Activated CD4-positive, alpha-beta memory T cell treated with anti-CD3 and anti-CD28 coated beads for 36 hours (primary cell): ENCODE results near the gene SNUPN. TPM values are rescaled to one million over a fixed set of nuclear protein-coding genes. Genes with fewer than 3 reads are reported as not detected.
A peak's percentile ranks its signal among the peaks of the same experiment; 100 is the strongest.

Experiments used
- CTCF ChIA-PET: fragments of 350-600 bp; sonication (Branson Sonifier 250); formaldehyde crosslinking; loops from one replicate; lab custom pipeline; 2021; ENCODE audit warnings: antibody characterized with exemption, inconsistent platforms; lab: Charles Lee
- POLR2A ChIA-PET: fragments of 350-600 bp; sonication (Branson Sonifier 250); formaldehyde crosslinking; loops from one replicate; lab custom pipeline; 2021; ENCODE audit warnings: antibody characterized with exemption; lab: Charles Lee
- DNase-seq: peaks from one replicate; pipeline ENCODE4 v3.0.0-alpha.2; 2020
- H3K27ac Mint-ChIP-seq: one replicate; pipeline ENCODE4 v1.8.0; 2021; ENCODE audit warnings: mixed read lengths
- H3K27me3 Mint-ChIP-seq: one replicate; pipeline ENCODE4 v1.8.0; 2021; ENCODE audit warnings: mixed read lengths
- H3K36me3 Mint-ChIP-seq: one replicate; pipeline ENCODE4 v1.8.0; 2021; ENCODE audit warnings: mixed read lengths
- H3K4me1 Mint-ChIP-seq: one replicate; pipeline ENCODE4 v1.8.0; 2021; ENCODE audit warnings: low read depth, mixed read lengths
- H3K4me3 Mint-ChIP-seq: one replicate; pipeline ENCODE4 v1.8.0; 2021; ENCODE audit warnings: mild to moderate bottlenecking, mixed read lengths
- H3K9me3 Mint-ChIP-seq: one replicate; pipeline ENCODE4 v1.8.0; 2021; ENCODE audit warnings: mixed read lengths
- intact Hi-C: fragments of 100-400 bp; cut with micrococcal nuclease; formaldehyde crosslinking; loops from one replicate; pipeline ENCODE4 v1.15.1; 2023
- total RNA-seq, 2 experiments: library from RNA; stranded (reverse); gene quantifications; one replicate each; pipeline ENCODE4 v1.2.3, GENCODE V29; 2021

SNUPN gene
- total RNA-seq, result 10 to 100 TPM; 33.4 to 34.2 TPM

DNA sequence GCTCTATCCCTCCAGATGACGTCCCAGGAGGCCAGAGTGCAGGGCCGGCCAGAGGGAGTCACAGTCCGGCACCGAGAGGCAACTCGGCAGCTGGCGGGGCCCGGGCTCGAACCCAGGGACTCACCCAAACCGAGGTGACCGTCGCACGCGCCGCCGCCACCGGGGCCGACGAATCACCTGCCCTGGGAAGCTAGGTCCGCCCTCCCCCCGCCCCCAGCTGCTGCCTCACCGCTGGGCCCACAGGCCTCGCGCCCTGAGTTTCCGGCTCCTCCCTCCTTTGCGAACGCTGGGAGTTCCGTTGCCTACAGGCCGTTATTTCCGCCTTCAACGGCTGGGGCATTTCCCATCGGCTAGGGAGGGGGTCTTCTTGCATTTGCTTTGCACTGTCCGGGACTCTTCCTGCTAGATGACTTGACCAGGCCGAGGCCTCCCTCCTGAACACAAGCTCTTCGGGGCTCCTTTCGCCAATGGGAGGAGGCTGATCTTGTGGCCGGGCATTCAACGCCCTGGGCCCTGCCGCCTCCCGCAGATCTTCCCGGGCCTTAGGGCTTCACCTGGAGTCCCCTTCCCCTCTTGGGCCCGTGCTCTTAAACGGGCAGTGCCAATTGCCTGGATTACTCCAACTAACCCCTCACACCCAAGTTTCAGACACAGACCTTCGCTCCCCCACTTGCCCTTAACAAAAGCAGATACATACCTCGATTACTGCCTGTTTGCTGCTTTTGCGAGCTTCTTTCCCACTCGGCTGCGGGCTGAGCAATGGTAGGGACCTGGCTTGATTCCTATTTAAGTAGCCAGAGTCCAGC lies at the start of gene SNUPN:
Gene SNUPN, minus strand, starts transcription at position 184 of the 806 bp plus-strand sequence. CDS start 4,674 bp downstream, outside the sequence.
- no peaks in the 10 kb centered on the region for H3K9me3 Mint-ChIP-seq
- CTCF ChIA-PET, result interaction anchor here (1.2 to 3.6 kb wide), 5 partner anchors 14 to 258 kb away, joined by 3 to 31 read pairs (median 13); partner anchors contain the start of genes IMP3 and MAN2C1

DNA sequence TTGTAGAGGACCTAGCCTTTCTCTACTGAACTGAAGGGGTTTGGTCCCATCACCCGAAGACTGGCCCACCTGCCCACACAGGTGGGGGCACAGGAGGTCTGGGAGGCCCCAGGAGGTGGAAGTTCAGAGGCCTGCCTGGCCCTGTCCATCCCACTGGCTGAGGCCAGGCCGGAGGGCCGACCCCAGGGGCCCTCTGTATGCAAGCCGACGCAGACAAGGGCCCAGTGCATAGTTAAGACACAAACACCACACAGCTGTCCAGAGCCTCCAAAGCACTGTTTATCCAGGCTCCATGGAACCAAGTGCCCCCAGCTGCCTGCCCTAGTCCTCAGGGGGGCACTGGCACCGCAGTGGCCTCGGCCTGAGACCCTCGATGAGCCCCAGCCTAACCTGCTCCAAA lies 48.8 kb upstream of the SNUPN start:
- H3K27me3 Mint-ChIP-seq, result no peaks in the 10 kb centered on the region
- no peak overlapping the region for H3K4me3 Mint-ChIP-seq
- ChIA-PET POLR2A (no interaction called here), CTCF (no interaction called here)
- intact Hi-C loops, result no loop called here
- H3K27ac Mint-ChIP-seq, result no peak overlapping the region
- H3K9me3 Mint-ChIP-seq, result no peaks in the 10 kb centered on the region
- H3K36me3 Mint-ChIP-seq, result no peaks in the 10 kb centered on the region
- no peaks in the 10 kb centered on the region for H3K4me1 Mint-ChIP-seq
- DNase-seq, result no peak

More for the DNA sequence above, at the start of gene SNUPN:
- H3K27ac Mint-ChIP-seq, result peak within 1 kb of the TSS; percentile 98
- intact Hi-C loops, result loop anchor here (1.0 to 2.0 kb wide), 4 partner anchors 15 to 257 kb away; partner anchors contain the start of genes IMP3, MAN2C1 and PTPN9
- peaks cover 3% of the 10 kb centered on the region for H3K36me3 Mint-ChIP-seq
- H3K4me3 Mint-ChIP-seq, result peak within 1 kb of the TSS; percentile 98
- peaks cover 35% of the 10 kb centered on the region for H3K4me1 Mint-ChIP-seq
- DNase-seq, result peak; percentile 97
- POLR2A ChIA-PET, result interaction anchor here (1.0 to 3.2 kb wide), 8 partner anchors 9 to 258 kb away, joined by 3 to 39 read pairs (median 12); partner anchors contain the start of genes IMP3, MAN2C1, PTPN9 and SIN3A
- H3K27me3 Mint-ChIP-seq, result no peaks in the 10 kb centered on the region

DNA sequence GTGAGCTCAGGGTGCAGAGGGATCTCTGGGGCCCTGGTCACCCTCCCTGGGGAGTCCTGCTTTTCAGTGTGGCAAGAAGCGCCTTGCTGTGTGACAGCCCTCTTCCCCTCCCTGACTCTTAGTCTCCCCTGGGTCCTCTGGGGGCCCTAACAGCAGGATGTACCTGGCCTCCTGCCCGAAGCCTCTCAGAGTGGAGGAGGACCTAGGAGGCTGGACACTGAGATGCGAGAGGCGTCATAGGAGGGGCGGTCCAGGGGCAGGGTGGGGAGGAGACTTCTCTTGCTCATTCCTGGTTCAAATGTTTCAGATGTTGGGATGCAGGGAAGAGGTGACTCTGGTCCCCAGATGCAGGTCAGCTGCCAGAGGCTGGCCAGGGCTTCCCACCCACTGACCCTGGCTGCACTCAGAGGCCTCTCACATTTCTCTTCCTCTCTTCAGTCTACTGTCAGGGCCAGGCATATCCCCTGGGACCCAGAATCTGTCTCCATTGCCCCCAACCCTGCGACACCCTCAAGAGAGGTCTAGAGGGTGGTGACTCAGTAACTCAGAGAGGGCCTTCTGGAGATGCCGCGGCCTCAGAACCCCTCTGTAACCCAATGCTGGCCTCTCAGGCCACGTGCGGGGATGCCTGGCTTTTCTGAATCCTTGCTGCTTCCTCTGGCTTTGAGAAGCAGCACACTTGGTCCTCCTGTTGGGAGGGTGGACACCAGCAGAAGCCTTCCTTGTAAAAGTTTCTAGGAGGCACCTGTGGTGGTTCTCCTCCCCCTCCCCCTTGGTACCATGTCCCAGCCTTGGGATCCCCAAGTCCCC lies 48.1 kb upstream of the SNUPN start:
- DNase-seq, result no peak
- Mint-ChIP-seq H3K4me1 (no peaks in the 10 kb centered on the region), H3K27me3 (no peaks in the 10 kb centered on the region), H3K36me3 (no peaks in the 10 kb centered on the region), H3K9me3 (no peaks in the 10 kb centered on the region), H3K27ac (no peak overlapping the region), H3K4me3 (no peak overlapping the region)
- intact Hi-C loops, result no loop called here
- CTCF ChIA-PET, result interaction anchor here (1.0 kb wide), 1 partner anchor 26 kb away, joined by 3 read pairs; the partner anchor contains the start of gene SNX33
- POLR2A ChIA-PET, result no interaction called here

GRCh38 chr15:75672646-75673425 lies 47.3 kb upstream of the SNUPN start:
- DNase-seq, result no peak
- Mint-ChIP-seq H3K4me3 (no peak overlapping the region), H3K36me3 (no peaks in the 10 kb centered on the region), H3K27ac (no peak overlapping the region), H3K27me3 (no peaks in the 10 kb centered on the region), H3K4me1 (no peaks in the 10 kb centered on the region), H3K9me3 (no peaks in the 10 kb centered on the region)
- ChIA-PET CTCF (interaction anchor here (1.0 kb wide), 1 partner anchor 25 kb away, joined by 3 read pairs; the partner anchor contains the start of gene SNX33), POLR2A (no interaction called here)
- intact Hi-C loops, result no loop called here

GRCh38 chr15:75671730-75672602 lies 46.4 kb upstream of the SNUPN start:
- no peak for DNase-seq
- no peak overlapping the region for H3K4me3 Mint-ChIP-seq
- intact Hi-C loops, result no loop called here
- H3K4me1 Mint-ChIP-seq, result no peaks in the 10 kb centered on the region
- CTCF ChIA-PET, result interaction anchor here (0.6 to 1.0 kb wide), 2 partner anchors 24 to 356 kb away, joined by 3 read pairs; partner anchors contain the start of gene SNX33
- no peaks in the 10 kb centered on the region for H3K9me3 Mint-ChIP-seq
- no peak overlapping the region for H3K27ac Mint-ChIP-seq
- POLR2A ChIA-PET, result no interaction called here
- no peaks in the 10 kb centered on the region for H3K36me3 Mint-ChIP-seq
- H3K27me3 Mint-ChIP-seq, result no peaks in the 10 kb centered on the region

DNA sequence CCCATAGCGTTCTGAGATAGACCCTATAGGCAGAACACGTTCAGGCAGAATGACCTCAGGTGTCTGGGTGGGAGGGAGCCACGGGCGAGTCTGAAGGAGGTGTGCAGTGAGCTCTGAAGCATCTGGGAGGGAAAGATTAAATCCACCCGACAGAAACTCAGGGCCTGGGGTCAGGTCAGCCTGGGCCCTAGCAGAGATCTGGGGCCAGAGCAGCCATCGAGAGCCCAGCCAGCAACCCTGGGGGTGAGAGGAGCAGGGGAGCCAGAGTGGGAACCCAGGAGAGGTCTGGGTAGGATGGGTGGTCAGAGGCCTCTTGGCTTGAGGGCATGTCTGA lies 44.3 kb upstream of the SNUPN start:
- no peaks in the 10 kb centered on the region for H3K27me3 Mint-ChIP-seq

GRCh38 chr15:75669191-75669878 lies 43.8 kb upstream of the SNUPN start:
- Mint-ChIP-seq H3K4me1 (no peaks in the 10 kb centered on the region), H3K27me3 (no peaks in the 10 kb centered on the region), H3K9me3 (no peaks in the 10 kb centered on the region), H3K36me3 (no peaks in the 10 kb centered on the region), H3K27ac (no peak overlapping the region), H3K4me3 (no peak overlapping the region)
- ChIA-PET POLR2A (no interaction called here), CTCF (no interaction called here)
- intact Hi-C loops, result no loop called here
- peak; percentile 30 for DNase-seq

More for the DNA sequence above, 44.3 kb upstream of the SNUPN start:
- H3K4me1 Mint-ChIP-seq, result no peaks in the 10 kb centered on the region
- no peaks in the 10 kb centered on the region for H3K9me3 Mint-ChIP-seq
- no peak overlapping the region for H3K4me3 Mint-ChIP-seq
- no peaks in the 10 kb centered on the region for H3K36me3 Mint-ChIP-seq
- intact Hi-C loops, result no loop called here
- CTCF ChIA-PET, result no interaction called here
- no peak overlapping the region for H3K27ac Mint-ChIP-seq
- POLR2A ChIA-PET, result no interaction called here
- no peak for DNase-seq

- no peaks in the 10 kb centered on the region for H3K27me3 Mint-ChIP-seq
- POLR2A ChIA-PET, result no interaction called here
- no peak overlapping the region for H3K27ac Mint-ChIP-seq
- intact Hi-C loops, result no loop called here
- H3K4me3 Mint-ChIP-seq, result no peak overlapping the region
- CTCF ChIA-PET, result interaction anchor here (1.0 kb wide), 1 partner anchor 19 kb away, joined by 3 read pairs; no protein-coding TSS in a partner anchor
- no peaks in the 10 kb centered on the region for H3K9me3 Mint-ChIP-seq
- H3K4me1 Mint-ChIP-seq, result no peaks in the 10 kb centered on the region
- no peak for DNase-seq
- no peaks in the 10 kb centered on the region for H3K36me3 Mint-ChIP-seq
Measured at GRCh38 chr15:75666823-75667501, 41.4 kb upstream of the SNUPN start.

DNA sequence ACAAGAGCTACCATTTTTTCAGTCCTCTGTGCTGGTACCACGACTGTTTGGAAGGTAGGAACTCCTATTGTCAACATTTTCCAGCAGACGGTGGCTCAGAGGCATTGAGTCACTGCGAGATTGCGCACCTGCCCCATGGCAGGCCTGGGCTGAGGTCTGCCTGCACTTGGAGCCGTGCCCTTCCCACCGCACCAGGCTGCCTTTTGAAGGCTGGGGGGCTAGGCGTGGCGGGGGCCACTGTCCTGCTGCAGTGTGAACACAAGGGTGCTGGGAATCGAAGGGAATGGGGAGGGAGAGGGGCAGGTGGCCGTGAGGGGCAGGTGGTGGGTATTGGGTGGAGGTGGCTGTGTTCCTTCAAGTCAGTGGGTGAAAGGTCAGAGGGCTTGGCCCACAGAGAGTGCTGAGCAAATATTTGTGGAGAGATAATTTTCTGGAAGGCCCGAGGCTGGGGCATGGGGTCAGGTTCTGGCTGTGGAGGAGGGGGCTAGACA lies 38.5 kb upstream of the SNUPN start:
- intact Hi-C loops, result no loop called here
- DNase-seq, result no peak
- Mint-ChIP-seq H3K4me1 (no peaks in the 10 kb centered on the region), H3K4me3 (no peak overlapping the region), H3K27me3 (no peaks in the 10 kb centered on the region), H3K9me3 (no peaks in the 10 kb centered on the region), H3K27ac (no peak overlapping the region), H3K36me3 (no peaks in the 10 kb centered on the region)
- CTCF ChIA-PET, result no interaction called here
- POLR2A ChIA-PET, result no interaction called here

DNA sequence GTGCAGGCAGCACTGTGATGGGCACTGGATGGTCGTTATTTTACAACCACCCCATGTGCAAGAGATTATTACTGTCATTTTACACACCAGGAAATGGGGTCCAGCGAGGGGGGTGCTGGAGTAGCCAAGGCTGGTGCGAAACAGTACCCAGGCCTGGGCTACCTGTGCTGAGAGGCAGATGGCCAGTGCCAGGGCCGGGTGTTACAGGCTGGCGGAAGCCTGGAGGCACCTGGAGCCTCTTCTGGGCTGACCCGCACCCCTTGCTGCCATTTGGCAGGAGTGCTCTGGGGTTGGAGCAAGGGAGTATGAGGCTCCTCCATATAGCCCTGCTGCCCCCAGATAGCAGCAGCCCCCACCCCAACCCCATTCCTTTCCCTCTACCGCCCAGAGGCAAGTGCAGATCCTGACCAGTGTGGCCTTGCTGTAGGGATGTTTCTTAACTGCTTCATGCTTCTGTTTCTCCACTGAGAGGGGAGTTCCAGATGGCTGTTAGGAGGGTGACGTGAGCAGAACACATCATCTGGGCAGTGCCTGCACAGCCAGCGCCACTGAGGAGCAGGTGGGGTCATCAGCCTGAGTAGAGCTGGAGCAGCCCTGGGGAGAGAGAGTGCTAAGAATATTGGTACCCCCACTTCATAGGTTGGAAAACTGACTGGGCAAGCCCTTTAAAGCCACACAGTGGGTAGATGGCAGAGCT lies 37.4 kb upstream of the SNUPN start:
- no peak overlapping the region for H3K4me3 Mint-ChIP-seq
- ChIA-PET CTCF (no interaction called here), POLR2A (no interaction called here)
- DNase-seq, result no peak
- no peaks in the 10 kb centered on the region for H3K4me1 Mint-ChIP-seq
- no peak overlapping the region for H3K27ac Mint-ChIP-seq
- H3K27me3 Mint-ChIP-seq, result no peaks in the 10 kb centered on the region
- H3K9me3 Mint-ChIP-seq, result no peaks in the 10 kb centered on the region
- H3K36me3 Mint-ChIP-seq, result no peaks in the 10 kb centered on the region
- intact Hi-C loops, result no loop called here
